Stimulated activated CD4-positive, alpha-beta T cell treated with anti-CD3 and anti-CD28 coated beads, Interleukin-2, amount 100 ng/mL, for 4 hours (primary cell): ENCODE data around the gene PDIA4.

Experiments
- DNase-seq: peaks from one replicate; pipeline ENCODE4 v3.0.0-alpha.2; 2020; ENCODE audit warnings: low read depth

PDIA4 gene

GRCh38 chr7:148967602-148968001 lies 60.7 kb downstream of the PDIA4 start:
- DNase-seq: no peak

GRCh38 chr7:148967032-148967372 lies 61.3 kb downstream of the PDIA4 start:
- no peak for DNase-seq

- no peak for DNase-seq
Measured at GRCh38 chr7:148964483-148965267, 63.6 kb downstream of the PDIA4 start.

GRCh38 chr7:148963583-148964482 lies 64.5 kb downstream of the PDIA4 start:
- DNase-seq: no peak

GRCh38 chr7:148962823-148963582 lies 65.3 kb downstream of the PDIA4 start:
- DNase-seq: peak; percentile 60

- no peak for DNase-seq
Measured at GRCh38 chr7:148962440-148962822, 65.9 kb downstream of the PDIA4 start.

- DNase-seq: no peak
Measured at GRCh38 chr7:148959726-148960125, 68.6 kb downstream of the PDIA4 start.

GRCh38 chr7:148958061-148958460 lies 70.2 kb downstream of the PDIA4 start:
- DNase-seq: no peak

- DNase-seq: no peak
Measured at GRCh38 chr7:148954766-148955165, 73.5 kb downstream of the PDIA4 start.

- DNase-seq: no peak
Measured at GRCh38 chr7:148953676-148954075, 74.6 kb downstream of the PDIA4 start.
